ENCODE data around the gene TSGA10IP. TPM values are rescaled to one million over a fixed set of nuclear protein-coding genes. Genes with fewer than 3 reads are reported as not detected.

The TSGA10IP gene
- total RNA-seq, 1 experiment from 2014 or later = not detected

- TF ChIP-seq FOSL1 (IDR thresholded peaks at IDR 0.05; ENCODE audit: low read depth) (no peak), RAD21 (IDR thresholded peaks at IDR 0.05; ENCODE audit: low read depth) (no peak)
These were observed 24.2 kb upstream of the TSGA10IP start (continued) for GRCh38 chr11:65921033-65921555.

GRCh38 chr11:65921876-65922275 lies 23.4 kb upstream of the TSGA10IP start:
- H2AFZ ChIP-seq (ENCODE audit: low read depth, low read length, poor library complexity, severe bottlenecking) = no peak overlapping the region
- H4K20me1 ChIP-seq (ENCODE audit: insufficient read depth) = no peaks in the 10 kb centered on the region
- intact Hi-C loops (cut with micrococcal nuclease) = no loop called here
- H3K9ac ChIP-seq (ENCODE audit: low read length) = no peak overlapping the region
- no peak overlapping the region for H3K4me2 ChIP-seq (ENCODE audit: low read length)
- BruUV-seq (replicated peaks) = no TSS peak
- no peak overlapping the region for H3K27ac ChIP-seq (ENCODE audit: low read depth, low read length)
- ChIA-PET RAD21 (ENCODE audit: low non-redundant PET in 1 of 2, low total read pairs in 2 of 2, uncharacterized antibody in 2 of 2, unreplicated experiment in 2 of 2) (no interaction called here), CTCF (no interaction called here), POLR2A (no interaction called here)
- H3K9me2 ChIP-seq (ENCODE audit: insufficient read depth) = no peaks in the 10 kb centered on the region
- DNase-seq (ENCODE audit: low read depth, low spot score) = no peak
- peaks cover 36% of the 10 kb centered on the region for H3K79me2 ChIP-seq (ENCODE audit: insufficient read depth, low read length)
- peaks cover 5 to 27% of the 10 kb centered on the region in 2 experiments; a peak in 3 of 4 replicates for H3K36me3 ChIP-seq (ENCODE audit: control insufficient read depth in 1 of 2, insufficient read depth in 2 of 2, low read length in 2 of 2)
- no peak for TF ChIP-seq REST (IDR thresholded peaks at IDR 0.05; ENCODE audit: low read depth)
- no peak for TF ChIP-seq POLR2A (IDR thresholded peaks at IDR 0.05; ENCODE audit: borderline replicate concordance, extremely low read depth, insufficient read depth, insufficient read length)
- no peaks in the 10 kb centered on the region for H3K27me3 ChIP-seq (ENCODE audit: insufficient read depth, low read length)
- H3K4me1 ChIP-seq (ENCODE audit: control insufficient read depth in 1 of 2, insufficient read depth in 2 of 2, low read length in 2 of 2) = peaks cover 16 to 26% of the 10 kb centered on the region in 2 experiments
- no peaks in the 10 kb centered on the region for H3K9me3 ChIP-seq (ENCODE audit: control insufficient read depth in 1 of 2, insufficient read depth in 1 of 2, low read depth in 1 of 2, low read length in 2 of 2)
- ATAC-seq = no peak
- H3K4me3 ChIP-seq (replicated peaks in 1 of 2; ENCODE audit: low read depth in 1 of 2, low read length in 2 of 2) = no peak overlapping the region
